ENCODE measurements around the gene ERBB4. TPM values are rescaled to one million over a fixed set of nuclear protein-coding genes. Genes with fewer than 3 reads are reported as not detected.

The ERBB4 gene
- total RNA-seq, 1 donor, result 5.8 TPM

DNA sequence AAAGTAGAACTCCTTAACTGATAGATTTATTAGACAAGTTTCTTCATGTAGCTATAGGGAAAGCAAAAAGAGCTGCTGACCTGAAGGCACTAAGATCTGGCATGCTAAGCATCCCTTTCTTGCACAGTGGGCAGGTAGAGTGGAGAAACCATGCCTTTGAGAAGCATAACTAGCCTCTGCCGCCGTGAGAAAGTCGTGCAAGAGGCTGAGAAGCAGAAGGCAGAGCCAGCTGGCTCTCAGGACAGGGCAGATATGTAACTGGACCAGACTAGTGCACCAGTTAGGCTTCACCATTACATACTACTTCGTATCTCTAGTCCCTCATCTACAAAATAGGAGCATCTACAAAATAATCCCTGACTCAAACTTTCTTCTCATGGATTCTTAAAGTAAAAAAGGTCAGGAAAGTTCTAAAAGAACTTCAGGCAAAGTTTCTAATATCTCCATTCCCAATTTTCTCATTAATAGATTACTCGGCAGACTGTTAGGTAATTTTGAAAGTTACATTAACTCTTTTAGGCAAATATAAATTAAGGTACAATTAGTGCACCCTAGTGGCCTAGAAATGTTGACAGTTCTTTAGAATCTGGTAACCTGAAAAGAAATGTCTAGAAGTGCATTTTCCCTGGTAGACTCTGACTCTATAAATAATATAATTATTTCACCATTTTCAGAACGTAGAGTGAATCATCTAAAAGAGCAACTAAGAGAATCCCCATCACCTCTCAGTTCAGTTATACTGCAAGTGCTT, 10.3 kb downstream of the ERBB4 start:
- DNase-seq (ENCODE audit: low read depth), result no peak
- no peak overlapping the region for H3K4me3 ChIP-seq (ENCODE audit: low read depth, low read length)
- TF ChIP-seq, protein P1, sequence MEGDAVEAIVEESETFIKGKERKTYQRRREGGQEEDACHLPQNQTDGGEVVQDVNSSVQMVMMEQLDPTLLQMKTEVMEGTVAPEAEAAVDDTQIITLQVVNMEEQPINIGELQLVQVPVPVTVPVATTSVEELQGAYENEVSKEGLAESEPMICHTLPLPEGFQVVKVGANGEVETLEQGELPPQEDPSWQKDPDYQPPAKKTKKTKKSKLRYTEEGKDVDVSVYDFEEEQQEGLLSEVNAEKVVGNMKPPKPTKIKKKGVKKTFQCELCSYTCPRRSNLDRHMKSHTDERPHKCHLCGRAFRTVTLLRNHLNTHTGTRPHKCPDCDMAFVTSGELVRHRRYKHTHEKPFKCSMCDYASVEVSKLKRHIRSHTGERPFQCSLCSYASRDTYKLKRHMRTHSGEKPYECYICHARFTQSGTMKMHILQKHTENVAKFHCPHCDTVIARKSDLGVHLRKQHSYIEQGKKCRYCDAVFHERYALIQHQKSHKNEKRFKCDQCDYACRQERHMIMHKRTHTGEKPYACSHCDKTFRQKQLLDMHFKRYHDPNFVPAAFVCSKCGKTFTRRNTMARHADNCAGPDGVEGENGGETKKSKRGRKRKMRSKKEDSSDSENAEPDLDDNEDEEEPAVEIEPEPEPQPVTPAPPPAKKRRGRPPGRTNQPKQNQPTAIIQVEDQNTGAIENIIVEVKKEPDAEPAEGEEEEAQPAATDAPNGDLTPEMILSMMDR (IDR thresholded peaks at IDR 0.05; ENCODE audit: insufficient read depth, low read length), result peak; percentile 8

DNA sequence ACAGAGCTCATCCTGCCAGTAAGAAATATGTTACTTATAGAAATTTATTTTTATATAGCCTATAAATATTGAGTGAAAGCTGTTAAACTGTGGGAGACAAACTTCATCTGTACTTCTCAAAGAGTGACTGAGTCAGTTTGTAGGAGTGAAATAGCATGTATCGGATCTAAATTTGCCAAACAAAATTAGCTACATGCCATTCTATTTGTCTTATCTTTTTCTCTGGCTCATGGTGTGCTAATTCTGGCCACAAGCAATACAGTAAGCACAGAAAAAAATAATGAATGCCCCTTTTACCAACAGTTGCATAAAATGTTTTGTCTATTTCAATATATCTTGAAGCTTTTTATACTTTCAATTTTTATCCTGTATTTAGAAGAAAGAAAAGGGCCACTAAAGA, 12.5 kb downstream of the ERBB4 start:
- no peak for DNase-seq (ENCODE audit: low read depth)
- H3K4me3 ChIP-seq (ENCODE audit: low read depth, low read length), result no peak overlapping the region
- TF ChIP-seq, protein P1 (IDR thresholded peaks at IDR 0.05; ENCODE audit: insufficient read depth, low read length), result no peak

DNA sequence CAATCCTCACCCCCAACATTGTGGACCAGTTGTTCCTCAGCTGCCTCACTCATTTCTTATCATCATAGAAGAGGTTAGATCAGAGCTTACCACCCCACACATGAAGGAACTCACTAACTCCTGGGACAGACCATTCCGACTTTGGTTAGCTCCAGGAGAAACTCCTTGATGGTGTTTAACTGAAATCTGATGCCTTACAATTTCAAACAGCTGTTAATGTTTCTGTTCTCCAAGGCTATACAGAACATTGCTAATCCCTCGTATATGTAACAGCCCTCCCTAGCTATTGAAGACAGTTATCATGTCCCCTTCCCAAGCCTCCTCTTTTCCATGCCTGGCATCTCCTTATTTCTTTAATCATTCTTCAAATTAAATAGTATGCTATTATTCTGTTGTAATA, 14.8 kb downstream of the ERBB4 start:
- TF ChIP-seq, protein P1 (IDR thresholded peaks at IDR 0.05; ENCODE audit: insufficient read depth, low read length), result no peak
- no peak overlapping the region for H3K4me3 ChIP-seq (ENCODE audit: low read depth, low read length)
- no peak for DNase-seq (ENCODE audit: low read depth)

DNA sequence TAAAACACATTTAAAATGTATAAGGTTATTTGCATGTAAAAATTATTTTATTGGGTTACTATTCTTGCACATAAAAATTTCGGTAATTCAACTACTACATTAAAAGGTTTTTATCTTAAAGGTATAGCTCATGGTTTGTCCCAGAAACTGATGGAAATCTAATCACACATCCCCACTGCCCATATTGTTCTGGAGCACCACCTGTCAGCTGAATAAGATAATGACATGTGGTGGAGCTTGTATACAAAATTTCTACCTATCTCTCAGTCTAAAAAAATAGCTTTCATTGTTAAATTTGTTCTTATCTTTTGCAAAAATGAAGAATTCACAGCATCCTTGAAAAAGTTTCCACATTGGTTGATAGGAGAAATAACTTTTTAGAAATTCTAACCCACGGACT, 18.3 kb downstream of the ERBB4 start:
- peak; percentile 26 for DNase-seq (ENCODE audit: low read depth)
- TF ChIP-seq, protein P1 (IDR thresholded peaks at IDR 0.05; ENCODE audit: insufficient read depth, low read length), result peak; percentile 32
- no peak overlapping the region for H3K4me3 ChIP-seq (ENCODE audit: low read depth, low read length)

DNA sequence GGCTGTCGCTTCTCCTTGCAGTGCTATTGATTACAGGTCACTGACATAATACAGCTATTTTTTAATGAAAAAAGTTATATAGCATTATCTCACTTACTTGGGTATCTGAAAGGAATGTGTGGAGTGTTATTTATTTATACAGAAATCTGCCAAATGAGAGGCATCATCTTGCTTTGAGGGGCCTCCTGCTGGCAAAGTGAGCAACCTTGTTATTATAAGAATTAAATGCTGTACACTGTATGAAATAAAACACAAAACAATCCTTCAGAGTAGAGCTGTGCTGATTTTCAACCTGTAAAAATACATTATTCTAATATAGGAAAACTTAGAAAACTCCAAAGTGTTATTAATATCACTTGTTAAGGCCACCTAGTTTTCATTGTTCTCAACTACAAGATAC, 20.9 kb downstream of the ERBB4 start:
- no peak for DNase-seq (ENCODE audit: low read depth)
- no peak overlapping the region for H3K4me3 ChIP-seq (ENCODE audit: low read depth, low read length)
- TF ChIP-seq, protein P1 (IDR thresholded peaks at IDR 0.05; ENCODE audit: insufficient read depth, low read length), result no peak

DNA sequence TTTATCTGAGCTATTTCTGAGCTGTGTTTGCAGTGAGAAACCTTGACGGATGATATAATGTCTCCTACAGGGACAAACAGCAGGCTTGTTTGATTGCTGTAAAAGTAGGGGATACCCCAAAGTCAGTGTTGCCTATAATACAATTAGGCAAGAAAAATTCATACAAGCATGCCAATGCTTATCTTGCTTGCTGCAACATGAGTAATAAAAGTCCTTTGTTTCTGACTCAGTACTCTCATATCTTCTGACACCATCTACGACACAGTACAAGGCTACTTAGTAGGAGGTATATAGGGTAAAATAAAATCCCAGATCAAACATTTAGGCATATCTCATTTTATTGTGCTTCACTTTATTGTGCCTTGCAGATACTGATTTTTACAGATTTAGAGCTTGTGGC, 33.0 kb downstream of the ERBB4 start:
- TF ChIP-seq, protein P1 (IDR thresholded peaks at IDR 0.05; ENCODE audit: insufficient read depth, low read length), result no peak
- H3K4me3 ChIP-seq (ENCODE audit: low read depth, low read length), result no peak overlapping the region
- DNase-seq (ENCODE audit: low read depth), result no peak

DNA sequence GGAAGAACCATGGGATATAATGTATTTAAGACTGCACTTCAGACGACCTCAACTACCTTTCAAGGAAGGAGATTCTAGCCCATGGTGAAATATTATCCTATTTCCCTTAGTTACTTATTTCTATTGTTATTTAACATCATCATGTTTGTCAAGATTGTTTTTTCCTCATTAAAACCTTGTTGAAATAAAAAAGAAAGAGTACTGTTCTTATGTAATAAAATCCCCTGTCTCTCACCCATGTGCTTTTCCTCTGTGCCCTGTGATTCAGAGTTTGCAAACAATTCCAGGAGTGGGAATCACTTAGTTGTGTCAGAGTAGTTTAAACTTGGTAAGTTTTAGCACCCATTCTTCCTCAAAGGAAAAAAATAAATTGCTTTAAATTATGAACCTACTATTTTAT, 43.6 kb downstream of the ERBB4 start:
- TF ChIP-seq, protein P1 (IDR thresholded peaks at IDR 0.05; ENCODE audit: insufficient read depth, low read length), result no peak
- DNase-seq (ENCODE audit: low read depth), result no peak
- no peak overlapping the region for H3K4me3 ChIP-seq (ENCODE audit: low read depth, low read length)

All from fibroblast of the aortic adventitia (primary cell).